HG03103 (cell line): Measurements from ENCODE around the gene FAM222A.

Source experiments
- ATAC-seq: cut with Tn5 transposase; IDR thresholded peaks from one replicate; pipeline ENCODE4 v1.9.1; 2021; ENCODE audit warnings: low read depth; ENCODE audit not compliant: unreplicated experiment

FAM222A gene

GRCh38 chr12:109724321-109724892, 10.8 kb downstream of the FAM222A start:
- no peak for ATAC-seq

GRCh38 chr12:109725321-109726105, 11.9 kb downstream of the FAM222A start:
- ATAC-seq = no peak

- no peak for ATAC-seq
Observed at GRCh38 chr12:109726106-109726497, 12.5 kb downstream of the FAM222A start.

- no peak for ATAC-seq
Observed at GRCh38 chr12:109726511-109727038, 12.9 kb downstream of the FAM222A start.

GRCh38 chr12:109727039-109727723, 13.6 kb downstream of the FAM222A start:
- no peak for ATAC-seq

- no peak for ATAC-seq
Observed at GRCh38 chr12:109727746-109728726, 14.4 kb downstream of the FAM222A start.

- ATAC-seq = no peak
Observed at GRCh38 chr12:109728921-109729320, 15.3 kb downstream of the FAM222A start.

- ATAC-seq = no peak
Observed at GRCh38 chr12:109729371-109729781, 15.8 kb downstream of the FAM222A start.

GRCh38 chr12:109729801-109730200, 16.2 kb downstream of the FAM222A start:
- ATAC-seq = no peak

- no peak for ATAC-seq
Observed at GRCh38 chr12:109730306-109731145, 16.9 kb downstream of the FAM222A start.

GRCh38 chr12:109731231-109731731, 17.7 kb downstream of the FAM222A start:
- no peak for ATAC-seq

GRCh38 chr12:109731806-109732205, 18.2 kb downstream of the FAM222A start:
- no peak for ATAC-seq

GRCh38 chr12:109732321-109733305, 19.0 kb downstream of the FAM222A start:
- no peak for ATAC-seq

- no peak for ATAC-seq
Observed at GRCh38 chr12:109734219-109735000, 20.8 kb downstream of the FAM222A start.

- ATAC-seq = no peak
Observed at GRCh38 chr12:109735051-109735521, 21.5 kb downstream of the FAM222A start.

- ATAC-seq = no peak
Observed at GRCh38 chr12:109735825-109736551, 22.4 kb downstream of the FAM222A start.
